HepG2 (cell line): Measurements from ENCODE around the gene NODAL. TPM values are rescaled to one million over a fixed set of nuclear protein-coding genes. Genes with fewer than 3 reads are reported as not detected.

ENCODE experiments used
- AHR ChIP-seq: IDR thresholded peaks from 2 replicates; pipeline ENCODE4 v1.6.1; 2018; ENCODE audit warnings: missing genetic modification reagents, missing compliant biosample characterization
- ELK4 ChIP-seq: sonication (generic); formaldehyde crosslinking; IDR thresholded peaks from 2 replicates; pipeline ENCODE4 v1.9.0; 2021; ENCODE audit warnings: missing genetic modification reagents, borderline replicate concordance
- EP300 ChIP-seq, 3 experiments: sonication (generic) in 1 of 3; formaldehyde crosslinking in 1 of 3; IDR thresholded peaks; 2 replicates each; pipeline versions ENCODE4 v1.5.1 to v1.6.1; 2011 to 2020; ENCODE audit warnings: low read depth in 2 of 3, low read length in 2 of 3, borderline replicate concordance in 1 of 3, improper control_type of control experiment in 1 of 3, mild to moderate bottlenecking in 1 of 3, missing genetic modification reagents in 1 of 3, moderate library complexity in 1 of 3
- FOXP4 ChIP-seq: sonication (generic); formaldehyde crosslinking; IDR thresholded peaks from 2 replicates; pipeline ENCODE4 v1.4.0; 2020; ENCODE audit warnings: missing genetic modification reagents
- KAT7 ChIP-seq: IDR thresholded peaks from 2 replicates; pipeline ENCODE4 v1.6.1; 2018; ENCODE audit warnings: borderline replicate concordance, missing compliant biosample characterization
- MLX ChIP-seq: IDR thresholded peaks from 2 replicates; pipeline ENCODE4 v1.6.1; 2016
- PLSCR1 ChIP-seq: sonication (generic); formaldehyde crosslinking; IDR thresholded peaks from 2 replicates; pipeline ENCODE4 v1.5.0; 2020; ENCODE audit warnings: missing genetic modification reagents, mild to moderate bottlenecking, borderline replicate concordance
- SALL1 ChIP-seq: sonication (generic); formaldehyde crosslinking; IDR thresholded peaks from 2 replicates; pipeline ENCODE4 v1.8.0; 2022; ENCODE audit warnings: mild to moderate bottlenecking, missing genetic modification reagents
- SRF ChIP-seq: IDR thresholded peaks from 2 replicates; pipeline ENCODE4 v1.6.1; 2011; ENCODE audit warnings: mild to moderate bottlenecking, low read depth, low read length, moderate library complexity
- TBX2 ChIP-seq: sonication (generic); formaldehyde crosslinking; IDR thresholded peaks from 2 replicates; pipeline ENCODE4 v1.5.0; 2020; ENCODE audit warnings: missing genetic modification reagents, mild to moderate bottlenecking, borderline replicate concordance
- YEATS2 ChIP-seq: sonication (generic); formaldehyde crosslinking; IDR thresholded peaks from 2 replicates; pipeline ENCODE4 v1.4.0; 2020; ENCODE audit warnings: missing genetic modification reagents, borderline replicate concordance
- ZNF180 ChIP-seq: sonication (generic); formaldehyde crosslinking; IDR thresholded peaks from 2 replicates; pipeline ENCODE4 v1.4.0; 2020; ENCODE audit warnings: low read depth, missing genetic modification reagents, borderline replicate concordance
- ZNF326 ChIP-seq: sonication (generic); formaldehyde crosslinking; IDR thresholded peaks from 2 replicates; pipeline ENCODE4 v1.4.0; 2020; ENCODE audit warnings: missing genetic modification reagents, borderline replicate concordance
- ZNF33A ChIP-seq: sonication (generic); formaldehyde crosslinking; IDR thresholded peaks from 2 replicates; pipeline ENCODE4 v1.5.1; 2020; ENCODE audit warnings: missing genetic modification reagents, mild to moderate bottlenecking, moderate library complexity, borderline replicate concordance
- ZNF354B ChIP-seq: sonication (generic); formaldehyde crosslinking; IDR thresholded peaks from 2 replicates; pipeline ENCODE4 v1.8.0; 2022; ENCODE audit warnings: mild to moderate bottlenecking, missing genetic modification reagents
- ZNF441 ChIP-seq: sonication (generic); formaldehyde crosslinking; IDR thresholded peaks from 2 replicates; pipeline ENCODE4 v1.7.0; 2021; ENCODE audit warnings: missing genetic modification reagents, borderline replicate concordance
- ZNF720 ChIP-seq: sonication (generic); formaldehyde crosslinking; IDR thresholded peaks from 2 replicates; pipeline ENCODE4 v1.4.0; 2020; ENCODE audit warnings: missing genetic modification reagents
- ZNF781 ChIP-seq: sonication (generic); formaldehyde crosslinking; IDR thresholded peaks from 2 replicates; pipeline ENCODE4 v1.5.1; 2020; ENCODE audit warnings: borderline replicate concordance, mild to moderate bottlenecking, missing genetic modification reagents; ENCODE audit errors: not compliant biosample characterization
- ZSCAN12 ChIP-seq: sonication (generic); formaldehyde crosslinking; IDR thresholded peaks from 2 replicates; pipeline ENCODE4 v1.9.0; 2021; ENCODE audit warnings: mild to moderate bottlenecking, missing genetic modification reagents
- ZXDC ChIP-seq: sonication (generic); formaldehyde crosslinking; IDR thresholded peaks from 2 replicates; pipeline ENCODE4 v1.5.0; 2020; ENCODE audit warnings: mild to moderate bottlenecking, missing genetic modification reagents
- polyA plus RNA-seq, 8 experiments: library from polyadenylated mRNA; depleted of rRNA in 3 of 8; stranded (reverse) in 7 of 8; unstranded in 1 of 8; fragments of >200 nt; fragmentation: Illumina TruSeq in 4 of 8; extraction: Trizol in 4 of 8; gene quantifications; 2 replicates each; pipeline versions ENCODE4 v1.2.1 to v1.2.3, GENCODE V29; 2011 to 2016; ENCODE audit warnings: low read depth in 4 of 8, missing spikeins in 1 of 8, mixed read lengths in 1 of 8; ENCODE audit not compliant: insufficient read depth in 1 of 8
- total RNA-seq, 5 experiments: library from RNA; depleted of rRNA; stranded (reverse); fragments of >200 nt; fragmentation: Illumina TruSeq; extraction: Trizol; gene quantifications; 2 replicates each; pipeline ENCODE4 v1.2.3, GENCODE V29; 2016; ENCODE audit warnings: low read depth in 1 of 5

Gene NODAL
- total and polyA plus RNA-seq, 2 of the 13 experiments (the other 11 are each of a cell fraction or from before 2014, with no cell fraction given): not detected

GRCh38 chr10:70404036-70404786 is 37.3 kb downstream of the NODAL start, which contains the start of gene EIF4EBP2 (continued):
- TF ChIP-seq SALL1 (CRISPR knock-in tag) (peak; percentile 86), ZNF720 (no peak), ZNF354B (CRISPR knock-in tag) (no peak), ZSCAN12 (CRISPR knock-in tag) (0 out of 2 replicates have a peak, but pooled peaks have one; percentile 13), AHR (peak; percentile 56), MLX (peak; percentile 69; the same call in 1 of the 2 replicates), EP300 (IDR thresholded peaks at IDR 0.05; ENCODE audit: low read depth in 2 of 2, low read length in 2 of 2) (no peak), EP300 (CRISPR knock-in tag; IDR thresholded peaks at IDR 0.05; ENCODE audit: borderline replicate concordance) (no peak), PLSCR1 (no peak), ZNF441 (CRISPR knock-in tag) (peak; percentile 70; the same call in 1 of the 2 replicates), ZNF326 (CRISPR knock-in tag) (no peak), ELK4 (CRISPR knock-in tag) (no peak), SRF (no peak), KAT7 (CRISPR knock-in tag) (peak; percentile 60; the same call in 1 of the 2 replicates), ZXDC (CRISPR knock-in tag) (no peak), ZNF33A (CRISPR knock-in tag) (no peak), ZNF781 (no peak), FOXP4 (peak; percentile 51; the same call in 1 of the 2 replicates), YEATS2 (CRISPR knock-in tag) (peak; percentile 73; the same call in 1 of the 2 replicates), ZNF180 (CRISPR knock-in tag) (no peak), TBX2 (peak; percentile 76; the same call in 1 of the 2 replicates)
